ENCODE results near the gene PLPP7. TPM values are rescaled to one million over a fixed set of nuclear protein-coding genes. Genes with fewer than 3 reads are reported as not detected.

The PLPP7 gene
- polyA plus RNA-seq, 1 of the 3 experiments (the other 2 are of a cell fraction): 8.6 TPM

- POLR2A ChIA-PET: no interaction called here
- Histone ChIP-seq H3K9ac (no peak overlapping the region), H3K9me2 (no peaks in the 10 kb centered on the region), H3K79me2 (ENCODE audit: insufficient read depth) (no peaks in the 10 kb centered on the region), H3K9me3 (no peaks in the 10 kb centered on the region), H2AFZ (ENCODE audit: low read depth) (no peak overlapping the region), H3K36me3 (replicated peaks in 1 of 2; ENCODE audit: control insufficient read depth in 1 of 2, insufficient read depth in 2 of 2, low read length in 1 of 2) (no peaks in the 10 kb centered on the region), H3K27me3 (ENCODE audit: insufficient read depth) (no peaks in the 10 kb centered on the region), H3F3A (replicated peaks; ENCODE audit: insufficient read depth) (no peaks in the 10 kb centered on the region), H4K20me1 (ENCODE audit: insufficient read depth) (no peaks in the 10 kb centered on the region), H3K4me2 (no peak overlapping the region), H3K27ac (ENCODE audit: low read depth in 2 of 2, low read length in 1 of 2) (no peak overlapping the region), H3K4me1 (ENCODE audit: control insufficient read depth in 1 of 2, insufficient read depth in 2 of 2, low read depth in 1 of 2, low read length in 1 of 2) (peaks cover 0 to 4% of the 10 kb centered on the region in 2 experiments; a peak in 1 of 4 replicates), H3K4me3 (ENCODE audit: low read depth in 2 of 2, low read length in 1 of 2) (no peak overlapping the region)
- CTCF ChIA-PET: interaction anchor here (0.8 to 2.5 kb wide), 3 partner anchors 16 to 96 kb away, joined by 3 to 9 read pairs (median 4); partner anchors contain the start of gene PLPP7
- TF ChIP-seq EZH2phosphoT487 (IDR thresholded peaks at IDR 0.05; ENCODE audit: borderline replicate concordance, low read depth) (no peak), FOXM1 (IDR thresholded peaks at IDR 0.05; ENCODE audit: low read depth) (no peak)
- TF ChIP-seq, protein P1, sequence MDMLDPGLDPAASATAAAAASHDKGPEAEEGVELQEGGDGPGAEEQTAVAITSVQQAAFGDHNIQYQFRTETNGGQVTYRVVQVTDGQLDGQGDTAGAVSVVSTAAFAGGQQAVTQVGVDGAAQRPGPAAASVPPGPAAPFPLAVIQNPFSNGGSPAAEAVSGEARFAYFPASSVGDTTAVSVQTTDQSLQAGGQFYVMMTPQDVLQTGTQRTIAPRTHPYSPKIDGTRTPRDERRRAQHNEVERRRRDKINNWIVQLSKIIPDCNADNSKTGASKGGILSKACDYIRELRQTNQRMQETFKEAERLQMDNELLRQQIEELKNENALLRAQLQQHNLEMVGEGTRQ (IDR thresholded peaks at IDR 0.05; ENCODE audit: borderline replicate concordance, low read depth, low read length): no peak
- 86% methylated on average over 10 of the region's 13 CpGs for WGBS (ENCODE audit: low lambda C conversion rate)
- no peak for DNase-seq
Measured at GRCh38 chr9:131273856-131274673, 15.5 kb upstream of the PLPP7 start.

GRCh38 chr9:131274674-131275331 is 14.7 kb upstream of the PLPP7 start:
- Histone ChIP-seq H3K9ac (no peak overlapping the region), H3K36me3 (replicated peaks in 1 of 2; ENCODE audit: control insufficient read depth in 1 of 2, insufficient read depth in 2 of 2, low read length in 1 of 2) (no peaks in the 10 kb centered on the region), H3K9me3 (no peaks in the 10 kb centered on the region), H3K9me2 (no peaks in the 10 kb centered on the region), H3K4me2 (no peak overlapping the region), H3K27me3 (ENCODE audit: insufficient read depth) (no peaks in the 10 kb centered on the region), H3K79me2 (ENCODE audit: insufficient read depth) (no peaks in the 10 kb centered on the region), H3F3A (replicated peaks; ENCODE audit: insufficient read depth) (no peaks in the 10 kb centered on the region), H3K4me3 (ENCODE audit: low read depth in 2 of 2, low read length in 1 of 2) (no peak overlapping the region), H4K20me1 (ENCODE audit: insufficient read depth) (no peaks in the 10 kb centered on the region), H3K27ac (ENCODE audit: low read depth in 2 of 2, low read length in 1 of 2) (no peak overlapping the region), H3K4me1 (ENCODE audit: control insufficient read depth in 1 of 2, insufficient read depth in 2 of 2, low read depth in 1 of 2, low read length in 1 of 2) (peaks cover 0 to 4% of the 10 kb centered on the region in 2 experiments; a peak in 1 of 4 replicates), H2AFZ (ENCODE audit: low read depth) (no peak overlapping the region)
- ChIA-PET CTCF (interaction anchor here (0.8 to 2.5 kb wide), 2 partner anchors 15 to 61 kb away, joined by 4 to 9 read pairs; partner anchors contain the start of gene PLPP7), POLR2A (no interaction called here)
- WGBS (ENCODE audit: low lambda C conversion rate): 91% methylated on average over 17 of the region's 18 CpGs
- TF ChIP-seq SMC3 (IDR thresholded peaks at IDR 0.05; ENCODE audit: low read depth, low read length): no peak
- no peak for TF ChIP-seq ELF1 (IDR thresholded peaks at IDR 0.05)
- no peak for TF ChIP-seq TEAD4 (IDR thresholded peaks at IDR 0.05; ENCODE audit: borderline replicate concordance, insufficient read depth)
- DNase-seq: no peak

Data from SK-N-SH (cell line).